Effector memory CD4-positive, alpha-beta T cell (primary cell): ENCODE data around the gene AP2A1.

ENCODE experiments used
- DNase-seq, 3 donors: peaks; one replicate each; pipeline ENCODE4 v3.0.0-alpha.2; 2020
- H3K27ac ChIP-seq: 2 replicates; pipeline ENCODE4 v1.7.0; 2013; ENCODE audit warnings: mild to moderate bottlenecking, low read length, moderate library complexity; ENCODE audit not compliant: insufficient read depth, poor library complexity, severe bottlenecking
- H3K27me3 ChIP-seq: replicated peaks from 2 replicates; pipeline ENCODE4 v1.7.0; 2013; ENCODE audit warnings: mild to moderate bottlenecking, low read length; ENCODE audit not compliant: insufficient read depth, control insufficient read depth, poor library complexity, severe bottlenecking
- H3K36me3 ChIP-seq: 2 replicates; pipeline ENCODE4 v1.7.0; 2013; ENCODE audit warnings: mild to moderate bottlenecking, low read length, moderate library complexity; ENCODE audit not compliant: control insufficient read depth, insufficient read depth
- H3K4me1 ChIP-seq: 2 replicates; pipeline ENCODE4 v1.7.0; 2013; ENCODE audit warnings: low read length, mild to moderate bottlenecking; ENCODE audit not compliant: control insufficient read depth, insufficient read depth, poor library complexity, severe bottlenecking
- H3K4me3 ChIP-seq: 2 replicates; pipeline ENCODE4 v1.7.0; 2013; ENCODE audit warnings: low read length, low read depth, mild to moderate bottlenecking; ENCODE audit not compliant: insufficient read depth, poor library complexity, severe bottlenecking
- H3K9me3 ChIP-seq: 2 replicates; pipeline ENCODE4 v1.7.0; 2013; ENCODE audit warnings: mild to moderate bottlenecking, low read length, moderate library complexity; ENCODE audit not compliant: control insufficient read depth

AP2A1 gene

DNA sequence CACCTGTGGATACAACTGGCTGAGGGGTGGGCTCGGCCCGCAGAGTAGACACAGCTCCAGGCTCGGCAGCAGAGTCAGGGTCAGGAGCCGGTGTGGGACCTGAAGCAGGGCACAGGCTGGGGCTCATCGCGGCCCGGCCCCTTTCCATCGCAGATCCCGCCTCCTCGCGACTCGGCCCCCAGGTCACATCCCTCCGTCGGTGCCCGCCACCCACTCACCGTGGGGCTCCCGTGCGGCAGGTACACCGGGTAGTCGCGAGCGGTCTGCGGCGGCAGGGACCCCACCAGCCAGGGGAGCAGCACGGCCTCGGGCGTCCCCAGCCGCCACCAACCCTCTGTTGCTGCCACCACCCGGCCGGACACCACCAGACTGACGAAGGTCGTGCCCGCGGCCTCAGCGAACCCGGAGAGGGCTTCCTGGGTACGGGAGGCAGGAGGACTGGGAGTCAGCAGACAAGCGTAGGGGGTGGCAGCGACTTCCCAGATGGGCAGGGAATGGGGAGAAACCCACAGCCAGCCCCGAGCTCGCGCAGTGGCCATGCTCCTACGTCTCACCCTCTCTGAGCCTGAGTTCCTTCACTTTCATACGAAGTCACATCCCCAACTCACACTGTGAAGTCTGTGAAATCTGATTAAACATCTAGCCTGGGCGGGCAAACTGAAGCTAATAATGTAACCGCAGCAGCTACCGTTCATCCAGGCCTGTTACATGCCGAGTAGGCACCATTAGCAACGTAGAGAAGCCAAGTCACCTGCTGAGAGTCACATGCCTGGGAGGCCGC is 42.5 kb downstream of the AP2A1 start:
- Histone ChIP-seq H3K36me3 (no peaks in the 10 kb centered on the region), H3K27ac (peak overlapping the region; percentile 67), H3K4me3 (peak overlapping the region; percentile 54), H3K4me1 (peaks cover 14% of the 10 kb centered on the region), H3K9me3 (no peaks in the 10 kb centered on the region), H3K27me3 (no peaks in the 10 kb centered on the region)
- peak; percentile 29 to 39 (median 32) for DNase-seq

GRCh38 chr19:49809941-49810389 is 43.2 kb downstream of the AP2A1 start:
- H3K4me1 ChIP-seq: peaks cover 14% of the 10 kb centered on the region
- no peaks in the 10 kb centered on the region for H3K36me3 ChIP-seq
- no peak for DNase-seq
- H3K27ac ChIP-seq: no peak overlapping the region
- no peaks in the 10 kb centered on the region for H3K9me3 ChIP-seq
- peak overlapping the region; percentile 54 for H3K4me3 ChIP-seq
- no peaks in the 10 kb centered on the region for H3K27me3 ChIP-seq

- no peaks in the 10 kb centered on the region for H3K9me3 ChIP-seq
- no peaks in the 10 kb centered on the region for H3K36me3 ChIP-seq
- H3K27ac ChIP-seq: no peak overlapping the region
- H3K4me1 ChIP-seq: peaks cover 14% of the 10 kb centered on the region
- no peaks in the 10 kb centered on the region for H3K27me3 ChIP-seq
- no peak for DNase-seq
- H3K4me3 ChIP-seq: no peak overlapping the region
Observed at GRCh38 chr19:49811328-49811727, 44.5 kb downstream of the AP2A1 start.

DNA sequence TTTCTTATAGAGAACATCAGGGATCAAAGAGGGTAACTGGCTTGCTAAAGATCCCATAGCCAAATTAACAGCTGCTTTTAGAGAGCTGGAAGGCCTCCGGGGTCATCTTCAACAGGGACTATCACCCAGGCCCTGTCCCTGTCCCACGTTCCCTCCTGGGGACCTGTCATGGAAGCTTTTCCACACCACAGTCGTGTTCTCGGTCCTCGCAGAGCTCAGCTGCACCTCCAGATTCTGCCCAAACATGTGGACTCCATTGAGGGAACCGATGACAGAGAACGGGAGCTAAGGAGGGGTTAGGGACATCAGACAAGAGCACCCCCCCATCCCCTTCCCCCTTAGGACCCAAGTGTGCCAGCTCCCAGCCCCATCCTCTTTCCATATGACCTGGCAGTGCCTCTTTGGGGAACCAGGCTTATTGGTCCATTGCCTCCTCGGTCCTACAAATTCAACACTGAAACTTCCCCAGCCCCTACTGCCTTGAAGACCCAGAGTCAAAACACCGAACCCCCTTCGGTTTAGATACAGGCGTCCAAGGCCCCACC is 45.7 kb downstream of the AP2A1 start:
- peak overlapping the region; percentile 69 for H3K4me3 ChIP-seq
- no peaks in the 10 kb centered on the region for H3K36me3 ChIP-seq
- H3K4me1 ChIP-seq: peaks cover 14% of the 10 kb centered on the region
- H3K27me3 ChIP-seq: no peaks in the 10 kb centered on the region
- no peaks in the 10 kb centered on the region for H3K9me3 ChIP-seq
- peak overlapping the region; percentile 96 for H3K27ac ChIP-seq
- no peak for DNase-seq

GRCh38 chr19:49812997-49813861 is 46.4 kb downstream of the AP2A1 start, which contains the start of gene FUZ:
Gene FUZ, minus strand, starts transcription at chr19:49813292. Its CDS starts 186 bp downstream, at chr19:49813106.
- peaks cover 14% of the 10 kb centered on the region for H3K4me1 ChIP-seq
- H3K27me3 ChIP-seq: no peaks in the 10 kb centered on the region
- H3K27ac ChIP-seq: peak within 1 kb of the TSS; percentile 96
- peak; percentile 90 to 93 (median 91) for DNase-seq
- peak within 1 kb of the TSS; percentile 69 for H3K4me3 ChIP-seq
- no peaks in the 10 kb centered on the region for H3K9me3 ChIP-seq
- H3K36me3 ChIP-seq: no peaks in the 10 kb centered on the region

DNA sequence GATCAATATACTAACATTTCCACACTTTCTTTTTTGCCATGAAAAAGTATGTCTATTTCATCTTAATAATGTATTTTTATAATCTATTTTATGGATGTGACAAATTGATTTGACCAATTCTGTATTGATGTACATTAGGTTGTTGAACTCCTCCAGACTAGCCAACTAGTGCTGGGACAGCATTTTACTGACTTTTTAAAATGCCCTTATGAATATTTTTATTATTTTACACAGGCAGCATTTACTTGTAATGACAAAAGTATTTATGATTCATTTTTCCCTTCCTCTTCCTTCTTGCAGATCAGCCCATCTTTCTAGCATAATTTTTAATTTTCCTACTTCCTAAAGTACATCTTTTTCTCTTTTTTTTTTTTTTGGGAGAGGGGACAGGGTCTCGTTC is 47.2 kb downstream of the AP2A1 start:
- no peaks in the 10 kb centered on the region for H3K36me3 ChIP-seq
- H3K4me3 ChIP-seq: no peak overlapping the region
- no peak for DNase-seq
- no peaks in the 10 kb centered on the region for H3K27me3 ChIP-seq
- peaks cover 20% of the 10 kb centered on the region for H3K4me1 ChIP-seq
- no peaks in the 10 kb centered on the region for H3K9me3 ChIP-seq
- H3K27ac ChIP-seq: peak overlapping the region; percentile 96

DNA sequence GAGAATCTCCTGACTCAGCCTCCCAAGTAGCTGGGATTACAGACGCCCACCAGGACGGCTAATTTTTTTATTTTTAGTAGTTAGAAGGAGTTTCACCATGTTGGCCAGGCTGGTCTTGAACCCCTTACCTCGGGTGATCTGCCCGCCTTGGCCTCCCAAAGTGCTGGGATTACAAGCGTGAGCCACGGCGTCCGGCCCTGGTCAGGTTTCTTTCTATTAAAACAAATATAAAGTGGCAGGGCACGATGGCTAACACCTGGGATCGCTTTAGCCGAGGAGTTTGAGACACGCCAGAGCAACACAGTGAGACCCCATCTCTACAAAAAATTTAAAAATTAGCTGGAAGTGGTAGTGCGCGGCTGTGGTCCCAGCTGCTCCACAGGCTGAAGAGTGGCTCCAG is 49.8 kb downstream of the AP2A1 start:
- no peak overlapping the region for H3K4me3 ChIP-seq

DNA sequence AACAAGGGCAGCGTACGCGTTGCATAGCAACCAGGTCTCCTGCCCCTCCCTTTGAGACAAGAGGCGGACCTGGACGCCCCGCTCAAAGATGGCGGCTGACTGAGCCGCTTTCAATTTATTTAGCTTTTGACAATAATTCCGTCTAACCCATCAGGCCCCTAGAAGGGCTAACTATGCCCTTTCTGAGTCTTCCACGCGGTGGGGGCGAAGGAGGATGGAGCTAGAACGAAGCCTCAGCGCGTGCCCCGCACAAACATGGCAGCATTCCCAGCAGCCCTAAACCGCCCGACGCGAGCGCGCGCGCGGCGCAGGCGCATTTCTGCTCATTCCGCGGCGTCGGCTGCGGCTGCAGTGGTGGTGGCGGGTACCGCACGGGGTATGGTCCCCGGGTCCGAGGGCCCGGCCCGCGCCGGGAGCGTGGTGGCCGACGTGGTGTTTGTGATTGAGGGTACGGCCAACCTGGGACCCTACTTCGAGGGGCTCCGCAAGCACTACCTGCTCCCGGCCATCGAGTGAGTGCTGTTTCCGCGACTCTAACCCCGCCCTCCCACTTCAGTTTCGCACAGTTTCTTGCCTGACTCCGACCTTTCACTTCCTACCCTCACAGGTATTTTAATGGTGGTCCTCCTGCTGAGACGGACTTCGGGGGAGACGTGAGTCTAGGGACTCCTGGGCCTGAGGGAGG is 51.3 kb downstream of the AP2A1 start, which contains the start of gene MED25:
MED25 (plus strand) TSS at position 326 of the 685 bp plus-strand sequence; CDS start at position 379, 53 bp downstream.
- peak within 1 kb of the TSS; percentile 98 for H3K27ac ChIP-seq
- no peaks in the 10 kb centered on the region for H3K9me3 ChIP-seq
- H3K4me1 ChIP-seq: peaks cover 15% of the 10 kb centered on the region
- no peaks in the 10 kb centered on the region for H3K36me3 ChIP-seq
- peak; percentile 79 to 86 (median 83) for DNase-seq
- H3K27me3 ChIP-seq: no peaks in the 10 kb centered on the region
- peak within 1 kb of the TSS; percentile 80 for H3K4me3 ChIP-seq

More for the DNA sequence above, 49.8 kb downstream of the AP2A1 start:
- peaks cover 21% of the 10 kb centered on the region for H3K4me1 ChIP-seq
- H3K36me3 ChIP-seq: no peaks in the 10 kb centered on the region
- H3K9me3 ChIP-seq: no peaks in the 10 kb centered on the region
- H3K27me3 ChIP-seq: no peaks in the 10 kb centered on the region
- DNase-seq: no peak
- peak overlapping the region; percentile 98 for H3K27ac ChIP-seq

GRCh38 chr19:49818649-49819370 is 52.0 kb downstream of the AP2A1 start:
- H3K4me1 ChIP-seq: peaks cover 15% of the 10 kb centered on the region
- no peaks in the 10 kb centered on the region for H3K36me3 ChIP-seq
- DNase-seq: no peak
- H3K4me3 ChIP-seq: peak overlapping the region; percentile 80
- no peaks in the 10 kb centered on the region for H3K27me3 ChIP-seq
- H3K27ac ChIP-seq: peak overlapping the region; percentile 98
- no peaks in the 10 kb centered on the region for H3K9me3 ChIP-seq
